Heart right ventricle (tissue), 16 donors: ENCODE data around the gene CEP131. TPM values are rescaled to one million over a fixed set of nuclear protein-coding genes. Genes with fewer than 3 reads are reported as not detected.

ENCODE experiments used
- ATAC-seq, 8 donors: fragments of 200-7000 bp; cut with Tn5 transposase; one replicate each; pipeline ENCODE4 v1.9.1; 2020; ENCODE audit warnings: mild to moderate bottlenecking in 8 of 8, moderate library complexity in 8 of 8, moderate number of reproducible peaks in 1 of 8
- DNase-seq, 2 donors: peaks; one replicate each; pipeline ENCODE4 v3.0.0-alpha.2; 2020
- H3K27ac ChIP-seq, 10 donors: fragments of 200-600 bp; sonication (generic) in 2 of 10; one replicate each; pipeline versions ENCODE4 v1.5.0 to v1.8.0; 2020 to 2022; ENCODE audit warnings: mild to moderate bottlenecking in 3 of 10
- H3K27me3 ChIP-seq, 7 donors: fragments of 200-600 bp; one replicate each; pipeline ENCODE4 v1.8.0; 2021 to 2022; ENCODE audit warnings: mild to moderate bottlenecking in 2 of 7
- H3K36me3 ChIP-seq, 9 donors: fragments of 200-600 bp; sonication (generic) in 1 of 9; one replicate each; pipeline versions ENCODE4 v1.5.0 to v1.8.0; 2020 to 2022; ENCODE audit warnings: mild to moderate bottlenecking in 2 of 9
- H3K4me1 ChIP-seq, 9 donors: fragments of 200-600 bp; sonication (generic) in 1 of 9; one replicate each; pipeline versions ENCODE4 v1.5.0 to v1.8.0; 2020 to 2022; ENCODE audit warnings: mild to moderate bottlenecking in 4 of 9
- H3K4me3 ChIP-seq, 10 donors: fragments of 200-600 bp; sonication (generic) in 2 of 10; one replicate each; pipeline versions ENCODE4 v1.5.0 to v1.8.0; 2020 to 2022; ENCODE audit warnings: mild to moderate bottlenecking in 7 of 10, moderate library complexity in 2 of 10
- H3K9me3 ChIP-seq, 11 donors: fragments of 200-600 bp in 10 of 11; sonication (generic) in 2 of 11; one replicate each; pipeline versions ENCODE4 v1.5.0 to v1.8.0; 2013 to 2022; ENCODE audit warnings: mild to moderate bottlenecking in 2 of 11, control low read depth in 1 of 11, moderate library complexity in 1 of 11
- CTCF ChIP-seq, 9 donors: fragments of 200-600 bp; sonication (generic) in 2 of 9; IDR thresholded peaks; one replicate each; pipeline versions ENCODE4 v1.5.0 to v1.8.0; 2021 to 2022; ENCODE audit warnings: antibody characterized with exemption in 9 of 9, mild to moderate bottlenecking in 5 of 9, moderate library complexity in 1 of 9
- WGBS, 2 donors: extraction: QIAGEN DNeasy Blood & Tissue Kit; methylation state at CpG; one replicate each; pipeline ENCODE4 v1.1.7; 2013; ENCODE audit warnings: inconsistent platforms in 1 of 2; 5-methylcytosine and 5-hydroxymethylcytosine counted together
- intact Hi-C, 10 donors: fragments of 100-400 bp; cut with DNase I; formaldehyde crosslinking; loops; one replicate each; pipeline versions ENCODE4 v1.11.1 to v1.14.2; 2022
- polyA plus RNA-seq, 2 donors: library from polyadenylated mRNA; stranded (reverse); fragments of 200-250 nt; gene quantifications; one replicate each; pipeline ENCODE4 v1.2.3, GENCODE V29; 2013
- total RNA-seq, 10 donors: library from RNA; stranded (reverse); fragmentation: NEBNext Ultra II Directional in 3 of 10; extraction: Animal tissue kit (Norgen Biotek cat#: 25700) in 3 of 10; gene quantifications; one replicate each; pipeline versions ENCODE4 v1.2.1 to v1.2.4, GENCODE V29; 2021 to 2023
- donor health status: Arrhythmogenic right ventricular cardiomyopathy.
- donor health status: ischemic (EF 13 %, LVEDD 7.1; RV severe dilation, severe dysfunction).
- donor health status: healthy with polysubstance abuse.
- donor health status: DM: no; HTN: yes; CAD: no.
- donor health status: DM: no; HTN: no; CAD: no.
- donor health status: ischemic (EF 25% LVEDD 6.9; RV normal size, moderate dysfunction).
- donor health status: ischemic (EF 25% LVEDD 5.7; RV mildly dilated, moderate dysfunction).
- donor health status: healthy.
- donor health status: DM: yes; HTN: yes; CAD: no.
- donor health status: Ischemic cardiomyopathy.
- donor health status: ischemic (EF 35%, LVEDD 5.7; RV mildly dilated, moderate dysfunction).
- donor health status: nonischemic (EF 11% LVEDD 7.7; RV severe dilation, severe dysfunction).
- donor health status: DM: yes; HTN: yes; CAD: no.
- donor health status: PGD.
- donor health status: ischemic (EF 29% LVEDD 5.4; RV normal size, mild dysfunction).
- donor health status: nonischemic (EF 23%, LVEDD 6.1; RV moderate dilation, normal function).

The CEP131 gene
- total and polyA plus RNA-seq, 12 donors = 6.4 to 20.9 (median 8.0) TPM

DNA sequence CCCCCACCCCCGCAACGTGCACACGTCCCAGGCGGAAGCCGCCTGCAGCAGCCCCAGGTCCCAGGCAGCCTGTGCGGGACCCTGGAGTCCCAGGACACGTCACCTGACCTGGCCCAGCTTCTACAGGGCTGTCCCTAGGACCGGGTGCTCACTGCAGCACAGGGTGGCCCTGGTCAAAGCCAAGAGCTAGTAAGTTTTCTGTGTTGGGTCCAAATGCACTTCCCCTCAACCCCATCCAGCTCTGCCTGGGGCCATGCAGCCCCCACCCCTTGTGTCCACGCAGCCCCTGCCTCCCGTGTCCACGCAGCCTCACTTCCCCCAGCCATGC, 79.6 kb downstream of the CEP131 start:
- Histone ChIP-seq H3K9me3 (no peaks in the 10 kb centered on the region), H3K27ac (no peak overlapping the region), H3K4me1 (peaks cover 0 to 9% (median 9%) of the 10 kb centered on the region in 9 donors), H3K4me3 (no peak overlapping the region), H3K27me3 (no peaks in the 10 kb centered on the region), H3K36me3 (no peaks in the 10 kb centered on the region)
- DNase-seq = no peak
- intact Hi-C loops = loop anchor here in 9 of 10 donors (2.0 to 10.0 kb wide), 10 partner anchors 52 to 392 kb away; partner anchors contain the start of gene CEP131 (in 1 of the 9)
- no peak for TF ChIP-seq CTCF (IDR thresholded peaks at IDR 0.05)
- 75 to 81% methylated on average over 8 to 11 of the region's 11 CpGs for WGBS, 2 donors
- peak in 4 of 8 donors; percentile 9 to 41 (median 18) for ATAC-seq

GRCh38 chr17:81142301-81143199, 80.2 kb downstream of the CEP131 start:
- peak; percentile 47 to 77 (median 75) for TF ChIP-seq CTCF (IDR thresholded peaks at IDR 0.05)
- DNase-seq (peak; percentile 81 to 82), ATAC-seq (peak; percentile 89 to 98 (median 92))
- no peaks in the 10 kb centered on the region for H3K36me3 ChIP-seq
- H3K27ac ChIP-seq = no peak overlapping the region
- 35 to 41% methylated on average over 25 of the region's 25 CpGs for WGBS, 2 donors
- H3K4me1 ChIP-seq = peaks cover 0 to 9% (median 9%) of the 10 kb centered on the region in 9 donors
- intact Hi-C loops = loop anchor here in 9 of 10 donors (1.0 to 10.0 kb wide), 12 partner anchors 52 to 392 kb away; partner anchors contain the start of gene CEP131 (in 1 of the 9)
- no peaks in the 10 kb centered on the region for H3K9me3 ChIP-seq
- H3K4me3 ChIP-seq = no peak overlapping the region
- no peaks in the 10 kb centered on the region for H3K27me3 ChIP-seq

- intact Hi-C loops = loop anchor here in 7 of 10 donors (2.0 to 10.0 kb wide), 9 partner anchors 54 to 394 kb away; partner anchors contain the start of gene CEP131 (in 1 of the 7)
- Histone ChIP-seq H3K27ac (no peak overlapping the region), H3K36me3 (no peaks in the 10 kb centered on the region), H3K4me3 (no peak overlapping the region), H3K4me1 (peaks cover 0 to 13% (median 9%) of the 10 kb centered on the region in 9 donors), H3K9me3 (no peaks in the 10 kb centered on the region), H3K27me3 (no peaks in the 10 kb centered on the region)
- ATAC-seq (no peak), DNase-seq (no peak)
- TF ChIP-seq CTCF (IDR thresholded peaks at IDR 0.05) = no peak
- 92 to 94% methylated on average over 26 to 37 of the region's 37 CpGs for WGBS, 2 donors
These were observed 82.1 kb downstream of the CEP131 start for GRCh38 chr17:81140695-81141094.

DNA sequence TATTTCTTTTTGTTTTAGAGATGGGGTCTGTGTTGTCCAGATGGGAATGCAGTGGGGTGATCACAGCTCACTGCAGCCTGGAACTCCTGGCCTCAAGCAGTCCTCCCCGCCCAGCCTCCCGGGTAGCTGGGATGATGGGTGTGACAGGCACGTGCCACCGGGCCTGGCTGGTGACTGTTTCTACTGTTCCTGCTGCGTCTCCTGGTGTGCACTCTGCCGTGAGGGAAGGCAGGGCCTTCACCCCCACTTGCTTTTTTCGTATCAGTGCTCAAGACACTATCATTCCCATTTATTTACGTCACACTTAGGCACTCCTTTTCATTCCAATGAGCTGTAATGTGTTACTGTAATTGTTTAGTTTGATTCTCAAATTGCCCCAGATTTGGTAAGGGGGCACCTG, 82.7 kb downstream of the CEP131 start:
- intact Hi-C loops = loop anchor here in 7 of 10 donors (2.0 to 10.0 kb wide), 9 partner anchors 55 to 395 kb away; partner anchors contain the start of gene CEP131 (in 1 of the 7)
- peaks cover 0 to 13% (median 9%) of the 10 kb centered on the region in 9 donors for H3K4me1 ChIP-seq
- DNase-seq (no peak), ATAC-seq (no peak)
- no peaks in the 10 kb centered on the region for H3K9me3 ChIP-seq
- no peak overlapping the region for H3K4me3 ChIP-seq
- 75 to 79% methylated on average over 8 of the region's 8 CpGs for WGBS, 2 donors
- no peak for TF ChIP-seq CTCF (IDR thresholded peaks at IDR 0.05)
- no peaks in the 10 kb centered on the region for H3K27me3 ChIP-seq
- H3K27ac ChIP-seq = no peak overlapping the region
- no peaks in the 10 kb centered on the region for H3K36me3 ChIP-seq

Other genes starting within 250 kb of the CEP131 start
- gene CHMP6, start 231.1 kb downstream of the CEP131 start, total RNA-seq = 10 to 100 TPM; 17.5 to 26.4 (median 22.1) TPM
- 10 to 100 TPM; 23.8 to 30.6 TPM for gene CHMP6, start 231.1 kb downstream of the CEP131 start, polyA plus RNA-seq
- gene BAIAP2, start 187.8 kb downstream of the CEP131 start, total RNA-seq = 10 to 100 TPM in 9 of 10 donors, 1 to 10 TPM in 1; 9.5 to 25.8 (median 13.8) TPM
- gene BAIAP2, start 187.8 kb downstream of the CEP131 start, polyA plus RNA-seq = 10 to 100 TPM; 16.1 to 18.7 TPM
- gene PVALEF, start 57.5 kb downstream of the CEP131 start, total RNA-seq = not detected
- gene PVALEF, start 57.5 kb downstream of the CEP131 start, polyA plus RNA-seq = not detected
- gene AATK, start 56.7 kb downstream of the CEP131 start, total RNA-seq = 1 to 10 TPM; 3.5 to 8.5 (median 6.2) TPM
- 1 to 10 TPM; 1.5 to 6.5 TPM for gene AATK, start 56.7 kb downstream of the CEP131 start, polyA plus RNA-seq
- gene TEPSIN, start 16.1 kb upstream of the CEP131 start, total RNA-seq = 10 to 100 TPM in 4 of 10 donors, 1 to 10 TPM in 6; 6.2 to 21.4 (median 9.2) TPM
- gene TEPSIN, start 16.1 kb upstream of the CEP131 start, polyA plus RNA-seq = 10 to 100 TPM; 12.5 to 30.4 TPM
- 10 to 100 TPM; 49.6 to 74.8 (median 58.9) TPM for gene NDUFAF8, start 16.4 kb upstream of the CEP131 start, total RNA-seq
- 10 to 100 TPM; 41.5 to 68.0 TPM for gene NDUFAF8, start 16.4 kb upstream of the CEP131 start, polyA plus RNA-seq
- 10 to 100 TPM; 27.8 to 50.0 (median 37.9) TPM for gene SLC38A10, start 72.3 kb upstream of the CEP131 start, total RNA-seq
- 10 to 100 TPM; 56.0 to 56.2 TPM for gene SLC38A10, start 72.3 kb upstream of the CEP131 start, polyA plus RNA-seq
- gene BAHCC1, start 172.5 kb upstream of the CEP131 start, total RNA-seq = 10 to 100 TPM in 2 of 10 donors, 1 to 10 TPM in 8; 6.3 to 11.1 (median 9.2) TPM
- gene BAHCC1, start 172.5 kb upstream of the CEP131 start, polyA plus RNA-seq = 10 to 100 TPM in 1 of 2 donors, 1 to 10 TPM in 1; 4.8 to 13.1 TPM